NCI-H82 treated with DMSO at 0.1 percent for 48 hours (cell line): ENCODE measurements around the gene FOXL2.
A peak's percentile ranks its signal among the peaks of the same experiment; 100 is the strongest.

Source experiments
- DNase-seq: peaks from one replicate; lab custom pipeline; 2025; ENCODE audit not compliant: unreplicated experiment; lab: John Stamatoyannopoulos, UW

The FOXL2 gene

DNA sequence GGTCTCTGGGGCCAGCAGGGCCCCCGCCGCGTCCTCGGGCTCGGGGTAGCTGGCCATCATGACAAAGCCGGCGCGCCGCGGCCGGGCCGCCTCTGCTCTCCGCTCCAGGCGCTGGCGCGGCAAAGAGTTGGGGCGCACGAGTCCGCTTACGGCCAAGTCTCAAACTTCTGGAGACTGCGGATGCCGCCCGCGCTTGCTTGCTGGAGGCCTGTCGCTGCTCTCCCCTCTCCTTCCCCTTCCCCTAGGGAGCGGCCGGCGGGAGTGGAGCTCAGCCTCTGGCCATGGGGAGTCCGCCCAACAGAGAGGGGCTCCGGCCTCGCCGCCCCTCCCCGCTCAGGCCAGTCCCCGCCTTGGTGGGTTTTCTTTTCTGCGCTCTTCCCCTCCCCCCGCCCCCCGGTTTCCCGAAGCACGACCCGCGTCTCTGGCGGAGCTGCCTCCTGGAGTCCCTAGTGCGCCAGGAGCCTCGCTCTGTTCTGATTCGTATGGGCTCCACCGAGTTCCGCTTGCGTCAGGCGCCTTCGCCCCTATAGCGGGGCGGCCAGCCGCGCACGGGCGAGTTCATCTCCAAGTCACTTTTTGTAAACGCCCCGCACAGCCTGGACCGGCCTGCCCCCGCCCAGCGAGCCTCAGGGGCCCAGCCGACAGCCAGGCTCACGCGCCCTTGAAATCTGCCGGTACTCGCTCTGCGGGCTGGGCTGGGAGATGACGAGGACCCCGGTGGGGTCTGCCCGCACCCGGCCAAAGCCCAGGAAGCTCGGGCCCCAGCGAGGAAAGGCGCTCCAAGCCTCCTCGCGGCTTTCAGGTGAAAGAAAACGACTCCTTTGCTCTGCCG lies at the start of gene FOXL2, which contains the start of gene FOXL2NB:
Gene FOXL2, minus strand, starts transcription at position 475 of the 832 bp plus-strand sequence. Its CDS starts 415 bp downstream, at position 60.
Gene FOXL2NB, plus strand, starts transcription at position 555 of the 832 bp plus-strand sequence. Its CDS starts 148 bp downstream, at position 703.
- no peak for DNase-seq

DNA sequence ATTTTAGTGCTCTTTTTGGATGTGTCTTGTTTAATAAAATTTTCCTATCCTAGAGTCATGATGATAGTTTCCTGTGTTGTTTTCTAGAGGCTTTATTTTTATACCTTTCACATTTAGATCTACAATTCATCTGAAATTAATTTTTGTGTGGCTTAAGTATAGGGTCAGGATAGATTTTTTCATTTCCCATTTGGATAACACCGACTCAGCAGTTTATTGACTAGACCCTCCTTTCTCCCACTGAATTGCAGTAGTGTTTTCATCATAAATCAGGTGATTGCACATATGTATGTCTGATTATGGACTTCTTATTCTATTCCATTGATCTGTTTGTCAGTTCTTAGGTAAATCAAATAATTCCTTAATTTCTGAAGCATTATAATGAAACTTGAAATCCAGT lies 48.8 kb upstream of the FOXL2 start:
- no peak for DNase-seq

DNA sequence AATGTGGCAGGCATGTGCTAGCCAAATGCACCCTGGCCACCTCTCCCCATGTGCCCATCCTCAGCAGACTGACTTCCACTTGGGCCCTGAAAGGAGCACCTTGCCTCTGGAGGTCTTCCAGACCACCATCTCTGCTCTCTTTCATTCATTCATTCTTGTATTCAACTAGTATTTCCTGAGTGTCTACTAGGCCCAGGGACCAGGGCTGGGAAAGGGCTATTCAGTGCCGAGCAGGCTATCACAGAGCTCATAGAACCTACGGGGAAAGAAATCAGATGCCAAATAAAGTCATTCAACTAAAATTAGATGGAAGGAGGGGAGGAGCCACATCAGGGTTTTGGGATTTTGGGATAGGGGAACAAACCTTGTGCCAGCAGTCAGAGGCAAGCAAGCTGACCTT lies 40.2 kb upstream of the FOXL2 start:
- no peak for DNase-seq

DNA sequence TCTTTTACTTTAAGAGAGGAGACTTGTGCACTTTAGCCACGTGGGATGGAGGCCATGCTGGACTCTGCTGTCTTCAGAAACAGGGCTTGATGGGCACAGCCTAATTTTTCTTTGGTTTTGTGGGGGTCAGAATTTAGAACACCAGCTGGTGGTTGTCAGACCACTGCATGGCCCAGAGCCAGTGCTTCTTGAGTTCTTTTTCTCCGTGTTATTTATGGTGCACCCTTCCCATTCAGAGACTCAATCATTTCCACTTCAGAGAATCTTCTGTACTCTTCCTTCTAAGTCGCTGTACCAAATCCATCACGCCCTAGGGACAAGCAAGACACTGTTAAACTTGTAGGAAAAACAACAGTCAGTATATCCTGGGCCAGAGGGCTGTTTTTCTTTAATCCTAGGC lies 39.0 kb upstream of the FOXL2 start:
- DNase-seq, result no peak

DNA sequence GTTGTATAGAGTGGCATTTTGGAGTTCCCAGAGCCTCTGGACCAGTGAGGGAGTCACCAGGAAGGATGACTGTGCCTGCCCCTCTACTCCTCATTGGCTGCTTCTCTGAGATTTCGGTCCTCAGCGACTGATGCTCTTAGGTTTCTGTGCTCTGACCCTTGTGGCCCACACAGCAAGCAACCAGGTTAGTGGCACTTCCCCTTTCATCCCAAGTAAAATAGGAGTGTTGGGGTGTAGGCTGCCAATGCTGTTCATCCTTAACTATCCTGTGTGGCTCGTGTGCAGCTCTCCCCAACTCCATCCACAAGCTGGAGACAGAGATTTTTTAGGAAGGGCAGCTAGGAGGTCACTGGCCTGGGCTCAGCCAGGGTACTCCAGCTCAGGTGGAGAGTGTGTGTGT lies 37.9 kb upstream of the FOXL2 start:
- DNase-seq, result no peak

DNA sequence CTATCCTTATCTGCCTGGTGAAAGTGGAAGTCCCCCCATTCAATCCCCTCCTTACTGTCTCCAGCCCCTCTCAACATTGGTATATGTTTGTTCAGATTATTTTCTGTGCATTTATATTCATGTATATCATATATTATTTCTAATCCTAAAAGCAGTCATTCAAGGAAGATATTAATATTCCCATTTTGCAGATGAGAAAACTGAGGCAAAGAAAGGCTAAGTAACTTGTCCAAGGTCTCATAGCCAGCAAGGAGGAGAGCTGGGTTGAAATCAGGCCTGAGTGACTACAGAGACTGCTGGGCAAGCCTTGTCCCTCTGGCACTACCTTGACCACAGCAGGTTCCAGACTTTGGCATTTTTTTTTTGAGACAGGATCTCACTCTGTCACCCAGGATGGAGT lies 29.1 kb upstream of the FOXL2 start:
- DNase-seq, result no peak

DNA sequence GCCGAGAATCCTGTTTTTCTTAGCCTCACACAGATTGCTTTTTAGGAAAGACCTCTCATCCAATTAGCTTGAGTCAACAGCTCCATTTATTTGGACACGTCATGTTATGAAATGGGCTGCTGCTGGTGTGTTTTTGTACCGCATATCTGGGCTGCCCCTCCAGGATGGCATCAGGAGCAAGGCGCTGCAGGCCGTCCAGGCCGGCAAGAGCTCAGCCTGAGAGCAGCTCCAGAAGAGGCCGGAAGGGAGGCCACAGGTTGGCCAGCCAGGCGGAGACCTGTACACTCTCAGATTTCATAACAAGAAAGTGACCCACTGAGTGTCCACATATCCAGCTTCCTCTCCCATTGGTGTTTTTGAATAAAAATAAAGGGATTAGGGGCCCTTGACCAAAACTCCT lies 28.4 kb upstream of the FOXL2 start:
- peak; percentile 74 for DNase-seq

DNA sequence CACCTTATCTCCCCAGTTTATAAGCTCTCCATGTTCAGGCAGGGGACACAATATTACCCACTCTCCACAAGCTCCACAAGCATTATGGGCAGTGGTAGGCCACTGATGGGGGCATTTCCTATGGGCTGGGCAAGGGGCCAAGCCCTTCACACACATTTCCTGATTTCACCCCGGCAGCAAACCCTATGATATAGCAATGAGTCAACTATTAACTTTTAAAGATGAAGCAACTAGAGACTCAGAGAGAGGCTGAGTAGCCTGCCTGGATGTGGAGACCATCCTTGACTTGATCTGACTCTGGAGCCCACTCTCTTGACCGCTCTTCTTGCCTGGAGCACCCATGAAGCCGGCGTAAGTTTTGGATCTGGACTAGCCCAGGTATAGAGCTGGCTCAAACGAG lies 27.5 kb upstream of the FOXL2 start:
- no peak for DNase-seq

DNA sequence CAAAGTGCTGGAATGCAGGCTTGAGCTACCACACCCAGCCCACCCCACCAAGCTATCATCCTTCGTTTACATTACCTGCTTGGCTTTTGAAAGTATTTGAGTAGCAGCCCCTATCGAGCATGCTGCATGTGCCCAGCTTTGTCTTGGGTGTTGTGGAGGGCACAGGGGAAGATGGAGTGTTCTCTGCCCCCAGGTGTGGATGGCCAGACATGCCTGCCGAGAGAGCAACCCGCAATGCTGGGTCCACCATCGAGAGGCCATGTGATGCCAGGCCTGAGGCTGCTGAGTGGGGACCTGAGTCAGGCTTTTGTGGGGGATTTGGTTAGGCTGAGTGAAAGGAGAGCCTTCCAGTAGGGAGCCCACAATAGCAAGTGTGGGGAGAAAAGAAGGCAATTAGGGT lies 26.0 kb upstream of the FOXL2 start:
- DNase-seq, result no peak

DNA sequence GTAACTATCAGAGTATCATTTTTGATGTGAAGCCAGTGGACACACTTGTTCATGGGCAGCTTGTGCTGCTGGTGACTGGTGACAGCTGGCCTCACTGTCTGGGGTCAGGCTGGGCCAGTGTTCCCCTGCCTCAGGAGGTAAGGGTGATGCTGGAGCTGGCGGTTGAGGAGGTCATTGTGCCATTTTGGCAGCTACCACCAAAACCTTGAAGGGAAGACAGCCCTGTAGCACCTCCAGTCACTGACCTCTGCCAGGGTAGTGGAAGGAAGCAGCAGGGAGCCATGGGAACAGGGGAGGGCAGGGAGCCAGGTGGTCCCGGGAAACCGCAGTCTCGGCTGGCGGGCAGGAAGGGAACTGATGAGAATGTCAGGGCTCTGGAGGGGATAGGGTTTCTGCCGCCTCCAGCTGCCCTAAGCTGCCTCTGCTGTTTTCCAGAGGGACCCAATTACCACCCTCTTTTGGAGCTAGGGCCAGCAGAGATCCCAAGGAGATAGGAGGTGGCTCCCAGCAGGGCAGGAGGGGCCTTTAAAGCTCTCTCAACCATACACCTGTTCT lies 24.9 kb upstream of the FOXL2 start:
- DNase-seq, result no peak

DNA sequence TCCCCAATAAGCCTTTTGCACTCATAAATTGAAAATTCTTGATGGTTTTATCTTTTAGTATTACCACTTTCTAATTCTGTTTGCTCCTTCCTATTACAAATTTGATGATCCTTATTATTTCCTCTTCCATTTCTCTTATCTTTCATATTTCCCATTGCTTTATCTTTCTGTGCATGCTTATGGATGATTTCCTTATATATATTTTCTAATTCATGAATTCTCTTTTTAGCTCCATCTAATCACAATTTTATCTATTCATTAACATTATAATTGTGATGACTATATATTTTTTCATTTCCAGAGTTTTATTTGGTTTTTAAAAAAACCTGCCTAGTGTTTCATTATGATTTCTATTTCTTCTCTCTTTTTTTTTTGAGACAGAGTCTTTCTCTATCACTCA lies 18.0 kb upstream of the FOXL2 start:
- DNase-seq, result no peak

DNA sequence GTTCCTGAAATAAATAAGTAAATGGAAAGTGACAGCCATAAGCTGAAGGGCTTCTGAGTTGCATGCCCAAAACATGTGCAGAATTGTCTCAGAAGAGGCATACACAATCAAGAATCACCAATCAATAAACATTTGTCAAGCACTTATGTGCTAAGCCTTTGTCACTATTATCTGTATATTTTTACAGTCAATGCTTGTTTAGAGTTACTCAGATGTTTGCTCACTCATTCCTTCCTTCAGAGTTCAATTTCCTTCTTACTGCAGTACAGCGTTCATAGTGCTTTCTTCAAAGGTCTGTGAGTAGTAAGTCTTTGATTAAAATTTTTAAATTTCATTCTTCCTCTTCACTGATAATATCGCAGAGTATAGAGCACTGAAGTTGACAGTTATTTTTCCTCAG lies 17.3 kb upstream of the FOXL2 start:
- no peak for DNase-seq

DNA sequence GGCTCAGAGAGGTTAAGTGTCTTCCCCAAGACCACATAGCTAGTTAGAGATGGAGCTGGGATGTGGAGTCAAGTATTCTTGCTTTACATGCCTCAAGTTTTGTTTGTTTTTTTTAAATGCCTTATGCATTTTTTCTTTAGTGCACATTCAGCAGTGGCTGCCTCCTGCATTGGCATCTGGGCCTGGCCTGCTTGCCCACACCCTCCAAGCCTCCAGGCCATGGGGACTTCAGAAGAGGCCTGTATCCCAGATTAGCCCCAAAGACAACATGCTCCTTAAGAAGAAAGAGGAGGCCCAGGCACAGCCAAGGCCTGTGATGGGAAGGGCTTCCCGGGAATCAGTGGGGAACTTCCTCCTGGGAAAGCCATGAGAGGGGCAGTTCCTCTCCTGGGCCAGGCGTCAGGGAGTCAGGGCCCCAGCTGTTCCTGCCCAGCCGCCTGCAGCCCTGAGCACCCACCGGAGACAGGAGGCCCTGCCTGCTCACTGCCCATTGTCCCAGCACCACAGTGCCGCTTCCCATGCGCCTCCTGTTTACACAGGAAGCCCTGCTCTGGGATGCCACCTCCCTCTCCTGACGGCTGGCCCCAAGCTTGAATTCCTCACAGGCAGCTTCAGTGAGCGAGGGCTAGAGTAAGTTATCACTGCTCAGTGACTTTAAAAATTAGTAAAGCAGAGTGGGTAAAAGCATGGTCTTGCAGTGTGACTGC lies 16.1 kb upstream of the FOXL2 start:
- DNase-seq, result no peak

DNA sequence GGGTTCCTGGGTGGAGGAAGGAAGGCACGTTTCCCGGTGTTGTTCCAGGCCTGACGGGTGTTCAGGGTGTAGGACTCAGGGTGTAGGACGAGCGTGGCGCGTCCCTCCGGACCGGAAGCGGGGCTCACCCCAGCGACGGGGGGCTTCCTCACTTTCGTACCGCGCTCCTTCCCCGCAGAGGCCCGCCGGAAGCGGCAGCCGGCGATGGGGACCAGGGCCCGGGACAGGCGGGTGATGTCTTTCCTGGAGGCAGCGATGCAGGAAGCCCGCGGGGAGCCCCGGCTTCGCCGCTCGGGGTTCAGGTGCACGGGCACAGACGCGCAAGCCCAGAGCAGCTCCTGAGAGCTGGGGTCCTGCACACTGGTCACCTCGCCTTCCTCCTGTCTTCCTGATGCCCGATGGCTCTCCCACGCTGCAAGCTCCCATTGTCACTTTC lies 13.5 kb upstream of the FOXL2 start:
- DNase-seq, result no peak

DNA sequence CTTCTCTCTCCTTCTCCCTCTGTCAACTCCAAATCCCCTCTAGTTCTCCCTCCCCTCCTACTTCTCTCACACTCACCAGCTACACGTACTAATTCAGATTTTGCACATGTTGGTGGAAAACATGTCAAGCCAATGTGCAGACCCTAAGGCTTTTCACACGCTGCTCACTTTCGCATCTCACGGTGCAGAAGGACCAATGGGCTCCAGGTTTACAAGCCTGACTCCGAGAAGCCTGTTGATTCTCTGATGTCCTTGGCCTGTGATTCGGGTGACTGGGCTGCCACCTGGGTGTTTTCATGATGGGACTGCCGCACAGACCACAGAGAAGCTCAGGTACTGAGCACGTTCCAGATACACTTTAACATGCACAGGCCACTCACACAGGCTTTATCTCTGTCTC lies 3.8 kb upstream of the FOXL2 start:
- DNase-seq, result no peak

DNA sequence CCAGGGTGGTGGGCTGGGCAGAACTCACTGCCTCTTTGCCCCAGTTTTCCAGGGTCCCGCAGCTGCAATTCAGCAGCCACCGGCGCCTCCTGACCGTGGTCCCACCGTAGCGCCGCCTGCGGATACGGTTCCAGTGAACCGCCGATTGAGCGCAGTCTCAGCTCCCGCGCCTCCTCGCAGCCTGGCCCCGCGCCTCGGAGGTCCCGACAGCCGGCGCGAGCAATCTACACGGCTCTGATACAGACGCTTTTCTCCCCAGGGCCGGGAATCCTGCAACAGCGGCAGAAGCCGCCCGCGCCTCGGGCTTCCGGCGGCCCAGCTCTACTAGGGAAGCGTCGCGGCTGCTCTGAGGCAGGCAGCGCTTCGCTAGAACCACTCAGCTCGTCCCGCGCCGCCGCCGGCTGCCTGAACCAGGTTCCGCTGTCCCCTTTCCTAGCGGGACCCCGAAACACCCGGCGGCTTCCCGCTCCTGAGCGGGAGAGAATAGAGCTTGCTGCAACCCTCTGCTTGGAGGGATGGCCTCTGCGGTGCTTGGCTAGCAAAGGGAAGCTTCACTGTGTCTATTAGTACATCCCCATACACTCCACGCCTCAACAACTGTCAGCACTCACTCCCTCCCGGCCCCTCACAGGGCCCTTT lies 3.2 kb upstream of the FOXL2 start:
- no peak for DNase-seq

DNA sequence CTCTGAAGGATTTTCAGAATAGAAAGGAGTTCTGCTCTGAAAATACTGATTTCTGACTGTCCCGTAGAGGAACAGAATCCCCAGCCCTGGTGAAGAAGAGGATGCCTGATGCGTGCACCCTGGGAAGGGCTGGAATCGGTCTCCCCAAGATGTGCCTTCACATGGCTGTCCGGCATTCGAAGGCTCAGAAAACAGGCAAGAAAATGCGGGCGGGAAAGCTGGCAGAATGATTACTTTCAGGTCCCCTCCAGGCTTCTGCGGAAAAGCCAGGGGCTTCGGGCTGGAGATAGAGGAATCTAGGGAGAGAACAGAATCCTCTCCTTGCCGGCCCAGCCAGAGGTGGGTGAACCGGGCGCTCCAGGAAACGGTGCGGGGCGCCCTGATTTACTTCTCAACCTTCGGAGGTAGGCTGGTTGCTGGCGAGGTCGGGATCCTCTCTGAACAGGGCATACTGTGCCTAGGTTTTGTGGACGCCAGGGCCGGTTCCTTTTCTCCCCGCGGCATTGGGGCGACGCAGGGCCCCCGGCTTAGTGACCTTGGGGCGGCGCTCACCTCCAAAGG lies 2.6 kb upstream of the FOXL2 start:
- no peak for DNase-seq

DNA sequence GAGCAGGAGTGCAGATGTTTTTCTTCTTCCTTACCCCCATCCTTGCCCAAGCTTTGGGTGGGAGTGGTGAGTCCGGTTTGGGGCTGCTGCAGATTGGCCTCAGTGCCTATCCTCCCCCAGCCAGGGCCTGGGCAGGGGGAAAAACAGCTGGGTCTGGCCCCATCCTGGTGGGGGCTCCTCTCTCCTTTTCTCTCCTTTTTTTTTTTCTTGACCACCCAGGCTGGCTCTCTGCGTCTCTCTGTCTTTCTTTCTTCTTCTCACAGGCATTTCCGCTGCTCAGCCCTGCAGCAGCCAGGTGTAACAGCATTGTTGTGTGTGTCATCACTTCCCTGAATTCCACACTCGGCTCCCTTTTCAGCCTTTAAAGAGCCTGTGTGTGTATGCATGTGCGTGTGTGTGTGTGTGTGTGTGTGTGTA lies 2.1 kb upstream of the FOXL2 start:
- DNase-seq, result no peak

DNA sequence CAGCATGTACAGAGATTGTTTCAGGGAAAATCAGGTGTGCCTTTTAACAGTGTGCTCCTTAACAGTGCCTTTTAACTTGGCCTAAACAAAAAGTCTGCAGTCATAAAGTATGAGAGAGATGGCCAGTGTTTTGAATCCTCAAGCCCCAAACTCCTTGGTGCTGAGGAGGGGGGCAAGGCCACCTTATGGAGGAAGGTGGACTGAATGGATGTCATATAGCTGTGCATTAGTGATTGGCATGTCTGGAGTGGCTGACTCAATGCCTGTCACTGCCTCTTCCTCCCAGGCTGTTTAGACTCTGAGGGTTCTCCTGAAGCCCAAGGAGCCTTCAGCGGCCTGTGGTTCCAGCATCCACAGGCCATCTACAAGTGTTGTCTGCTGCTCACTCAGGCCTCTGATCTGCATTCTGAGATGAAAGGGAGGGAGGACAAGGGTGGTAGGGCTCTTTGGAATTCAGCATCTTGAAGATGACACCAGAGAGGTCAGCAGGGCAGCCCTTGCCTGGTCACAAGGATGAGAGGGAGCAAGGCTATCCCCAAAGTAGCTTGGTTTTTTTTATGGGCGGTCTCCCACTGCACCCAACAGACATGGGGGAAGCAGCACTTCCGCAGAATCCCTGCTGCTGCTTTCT lies 1.5 kb upstream of the FOXL2 start:
- DNase-seq, result no peak

DNA sequence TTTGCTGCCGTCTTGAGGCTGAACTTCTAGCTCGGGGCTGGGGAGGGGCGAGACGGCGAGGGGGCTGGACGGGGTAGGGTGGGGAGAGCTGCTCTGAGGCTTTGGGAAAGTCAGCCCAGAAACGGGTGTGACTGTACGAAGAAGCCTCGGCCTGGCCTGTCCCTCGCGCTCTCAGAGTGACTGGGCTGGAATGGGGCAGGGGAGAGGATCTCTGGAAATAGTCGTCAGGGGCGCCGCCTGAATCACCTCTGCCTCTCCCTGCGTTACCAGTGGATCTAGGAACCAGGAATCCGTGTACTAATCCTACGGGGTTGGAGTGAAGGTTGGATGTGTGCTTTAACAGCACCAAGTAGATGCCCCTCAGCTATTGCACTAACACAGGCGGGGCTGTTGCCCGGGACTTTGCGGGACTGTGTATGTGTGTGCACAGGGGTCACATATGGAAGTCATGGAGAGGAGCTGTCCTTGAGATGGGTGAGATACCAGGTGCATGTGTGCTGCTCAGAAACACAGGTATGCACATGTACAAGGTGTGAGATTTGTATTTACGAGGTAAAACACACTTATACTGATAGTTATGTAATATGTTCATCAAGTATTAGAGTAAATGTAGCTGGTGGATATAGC lies 671 bp upstream of the FOXL2 start:
- DNase-seq, result no peak
